BE2C (cell line): ENCODE results near the gene NUMA1.

Experiments
- DNase-seq: peaks from one replicate; pipeline ENCODE4 v3.0.0-alpha.2; 2020
- H3K27me3 ChIP-seq: fragments of 250-450 bp; sonication (Bioruptor Pico); 2 replicates; pipeline ENCODE4 v1.5.1; 2020; ENCODE audit warnings: mild to moderate bottlenecking
- H3K36me3 ChIP-seq: fragments of 250-450 bp; sonication (Bioruptor Pico); 2 replicates; pipeline ENCODE4 v1.5.1; 2020; ENCODE audit warnings: mild to moderate bottlenecking
- H3K4me1 ChIP-seq: fragments of 250-450 bp; sonication (Bioruptor Pico); 2 replicates; pipeline ENCODE4 v1.5.1; 2020
- H3K4me3 ChIP-seq: 2 replicates; pipeline ENCODE4 v1.5.1; 2011; ENCODE audit warnings: low read depth, low read length
- H3K9me3 ChIP-seq: fragments of 250-450 bp; sonication (Bioruptor Pico); 2 replicates; pipeline ENCODE4 v1.5.1; 2020
- TF ChIP-seq, protein P1 (sequence below): IDR thresholded peaks from 2 replicates; pipeline ENCODE4 v1.5.1; 2012; ENCODE audit warnings: mild to moderate bottlenecking, low read depth, low read length

The NUMA1 gene

DNA sequence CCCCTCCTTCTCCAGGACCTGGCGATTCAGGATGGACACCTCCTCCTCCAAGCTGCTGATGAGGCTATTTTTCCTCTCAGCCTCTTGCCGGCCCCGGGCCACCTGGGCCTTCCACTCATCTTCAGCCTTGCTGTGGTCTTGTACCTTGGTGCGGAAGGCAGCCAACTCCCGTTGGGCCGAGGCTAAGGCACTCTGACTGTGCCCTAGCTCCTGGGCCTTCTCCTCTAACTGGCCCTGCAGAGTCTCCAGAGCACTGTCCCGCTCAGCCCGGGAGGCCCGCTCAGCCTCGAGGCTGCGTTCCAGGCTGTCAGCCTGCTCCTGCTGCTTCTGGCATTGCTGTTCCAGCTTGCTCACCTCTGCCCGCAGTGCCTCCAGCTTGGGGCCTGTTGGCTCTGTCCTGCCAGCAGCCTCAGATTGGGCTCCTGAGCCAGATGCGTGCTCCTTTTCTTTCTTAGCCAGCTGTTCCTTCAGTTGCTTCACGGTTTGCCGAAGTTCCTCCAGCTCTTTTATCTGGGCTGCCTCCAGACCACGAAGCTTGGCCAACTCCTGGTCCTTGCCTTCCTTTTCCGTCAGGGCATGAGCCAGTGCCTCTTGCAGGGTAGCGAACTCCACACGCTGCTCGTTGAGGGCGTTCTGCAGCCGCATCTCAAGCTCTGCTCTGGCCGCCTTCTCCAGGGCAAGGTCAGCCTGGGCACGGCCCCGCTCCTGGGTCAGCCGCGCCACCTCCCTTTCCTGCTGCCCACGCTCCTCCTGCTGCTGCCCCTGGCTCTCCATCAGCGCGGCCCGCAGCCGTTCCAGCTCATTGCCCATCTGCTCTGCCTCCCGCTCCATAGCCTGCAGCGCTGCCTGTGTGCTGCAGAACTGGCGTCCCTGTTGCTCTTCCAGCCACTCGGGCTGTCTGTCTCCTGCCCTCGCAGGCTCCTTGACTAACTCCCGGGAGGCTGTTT lies 66.3 kb downstream of the NUMA1 start:
- peak; percentile 41 for DNase-seq
- H3K9me3 ChIP-seq: no peaks in the 10 kb centered on the region
- no peaks in the 10 kb centered on the region for H3K27me3 ChIP-seq
- H3K4me3 ChIP-seq: no peak overlapping the region
- no peaks in the 10 kb centered on the region for H3K4me1 ChIP-seq
- peaks cover 94% of the 10 kb centered on the region for H3K36me3 ChIP-seq
- TF ChIP-seq, protein P1, sequence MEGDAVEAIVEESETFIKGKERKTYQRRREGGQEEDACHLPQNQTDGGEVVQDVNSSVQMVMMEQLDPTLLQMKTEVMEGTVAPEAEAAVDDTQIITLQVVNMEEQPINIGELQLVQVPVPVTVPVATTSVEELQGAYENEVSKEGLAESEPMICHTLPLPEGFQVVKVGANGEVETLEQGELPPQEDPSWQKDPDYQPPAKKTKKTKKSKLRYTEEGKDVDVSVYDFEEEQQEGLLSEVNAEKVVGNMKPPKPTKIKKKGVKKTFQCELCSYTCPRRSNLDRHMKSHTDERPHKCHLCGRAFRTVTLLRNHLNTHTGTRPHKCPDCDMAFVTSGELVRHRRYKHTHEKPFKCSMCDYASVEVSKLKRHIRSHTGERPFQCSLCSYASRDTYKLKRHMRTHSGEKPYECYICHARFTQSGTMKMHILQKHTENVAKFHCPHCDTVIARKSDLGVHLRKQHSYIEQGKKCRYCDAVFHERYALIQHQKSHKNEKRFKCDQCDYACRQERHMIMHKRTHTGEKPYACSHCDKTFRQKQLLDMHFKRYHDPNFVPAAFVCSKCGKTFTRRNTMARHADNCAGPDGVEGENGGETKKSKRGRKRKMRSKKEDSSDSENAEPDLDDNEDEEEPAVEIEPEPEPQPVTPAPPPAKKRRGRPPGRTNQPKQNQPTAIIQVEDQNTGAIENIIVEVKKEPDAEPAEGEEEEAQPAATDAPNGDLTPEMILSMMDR: no peak

GRCh38 chr11:72012897-72013721 lies 67.2 kb downstream of the NUMA1 start:
- peaks cover 92% of the 10 kb centered on the region for H3K36me3 ChIP-seq

GRCh38 chr11:72012091-72012630 lies 68.2 kb downstream of the NUMA1 start:
- Histone ChIP-seq H3K9me3 (no peaks in the 10 kb centered on the region), H3K36me3 (peaks cover 92% of the 10 kb centered on the region), H3K4me3 (no peak overlapping the region), H3K27me3 (no peaks in the 10 kb centered on the region), H3K4me1 (no peaks in the 10 kb centered on the region)
- DNase-seq: no peak
- TF ChIP-seq, protein P1: no peak

More at GRCh38 chr11:72012897-72013721, 67.2 kb downstream of the NUMA1 start:
- Histone ChIP-seq H3K4me3 (no peak overlapping the region), H3K9me3 (no peaks in the 10 kb centered on the region), H3K4me1 (no peaks in the 10 kb centered on the region), H3K27me3 (no peaks in the 10 kb centered on the region)
- TF ChIP-seq, protein P1: no peak
- DNase-seq: no peak

DNA sequence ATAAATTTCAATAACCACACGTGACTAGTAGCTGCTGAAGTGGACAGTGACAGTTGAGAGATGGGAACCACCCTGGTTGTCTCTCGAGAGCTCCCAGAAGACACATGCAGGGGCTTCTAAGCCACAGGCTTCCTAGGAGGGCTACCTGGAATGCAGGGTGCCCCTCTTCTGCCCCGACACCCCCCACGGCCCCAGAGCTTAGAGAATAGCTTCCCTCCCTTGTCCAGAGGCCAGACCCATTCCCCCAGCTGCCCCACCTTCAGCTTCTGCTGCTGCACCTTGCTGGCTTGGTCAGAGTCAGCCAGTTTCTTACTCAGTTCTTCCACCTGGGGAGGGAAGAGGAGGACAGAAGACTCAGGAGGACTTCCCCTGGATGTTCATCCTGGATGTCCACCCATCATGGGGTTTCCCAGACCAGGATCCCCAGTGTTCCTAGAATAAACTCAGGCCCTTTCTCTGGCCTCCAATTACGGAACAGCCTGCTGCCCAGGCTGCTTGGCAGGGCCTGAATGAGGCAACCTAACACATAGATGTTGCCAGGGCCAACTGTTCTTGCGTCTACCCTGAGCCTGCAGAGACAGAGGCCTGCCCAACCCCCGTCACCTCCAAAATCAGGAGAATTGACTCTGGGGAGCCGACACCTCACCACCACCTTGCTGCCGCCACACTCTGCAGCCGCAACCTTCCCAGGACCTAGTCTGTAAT lies 69.7 kb downstream of the NUMA1 start:
- DNase-seq: no peak
- Histone ChIP-seq H3K9me3 (no peaks in the 10 kb centered on the region), H3K4me1 (no peaks in the 10 kb centered on the region), H3K4me3 (no peak overlapping the region), H3K27me3 (no peaks in the 10 kb centered on the region), H3K36me3 (peaks cover 93% of the 10 kb centered on the region)
- TF ChIP-seq, protein P1: no peak

DNA sequence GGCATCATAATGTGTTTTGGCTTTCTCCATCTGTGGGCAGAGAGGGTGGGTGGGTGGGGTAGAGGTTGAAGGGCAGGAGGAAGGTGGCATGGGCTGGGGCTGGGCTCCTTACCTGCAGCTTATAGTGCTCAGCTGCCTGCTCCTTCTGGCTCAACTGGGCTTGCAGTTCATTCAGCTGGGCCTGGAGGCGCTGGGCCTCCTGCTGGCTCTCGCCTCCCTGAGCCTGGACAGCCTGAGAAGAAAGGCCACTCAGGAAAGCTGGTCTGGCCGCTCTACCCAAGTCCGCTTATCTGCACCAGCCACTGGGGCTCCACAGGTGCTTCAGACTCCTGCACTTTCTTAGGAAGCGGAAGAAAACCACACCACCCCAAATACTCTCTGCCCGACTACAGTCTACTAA lies 71.2 kb downstream of the NUMA1 start:
- no peaks in the 10 kb centered on the region for H3K27me3 ChIP-seq
- no peaks in the 10 kb centered on the region for H3K4me1 ChIP-seq
- DNase-seq: no peak
- H3K4me3 ChIP-seq: no peak overlapping the region
- no peaks in the 10 kb centered on the region for H3K9me3 ChIP-seq
- H3K36me3 ChIP-seq: peaks cover 93% of the 10 kb centered on the region
- TF ChIP-seq, protein P1: no peak
